Esophagus muscularis mucosa (tissue), 4 donors: ENCODE results near the gene PLXDC1. TPM values are rescaled to one million over a fixed set of nuclear protein-coding genes. Genes with fewer than 3 reads are reported as not detected.

Experiments used
- DNase-seq: peaks from one replicate; pipeline ENCODE4 v3.0.0-alpha.2; 2017; ENCODE audit errors: extremely low spot score
- H3K27ac ChIP-seq, 4 donors: fragments of 200-600 bp; sonication (generic); replicated peaks in 1 of 4; 1 replicate in 3 of 4; 2 replicates in 1 of 4; pipeline ENCODE4 v1.5.1; 2016 to 2019; ENCODE audit warnings: mild to moderate bottlenecking in 1 of 4
- H3K27me3 ChIP-seq, 4 donors: fragments of 200-600 bp; sonication (generic); one replicate each; pipeline versions ENCODE4 v1.5.1 to v1.6.0; 2016 to 2019
- H3K36me3 ChIP-seq, 4 donors: fragments of 200-600 bp; sonication (generic); one replicate each; pipeline ENCODE4 v1.5.1; 2016 to 2019
- H3K4me1 ChIP-seq, 4 donors: fragments of 200-600 bp; sonication (generic); one replicate each; pipeline ENCODE4 v1.5.1; 2016 to 2019
- H3K4me3 ChIP-seq, 4 donors: fragments of 200-600 bp; sonication (generic); 1 replicate in 2 of 4; 2 replicates in 2 of 4; pipeline ENCODE4 v1.5.1; 2016 to 2019; ENCODE audit warnings: mild to moderate bottlenecking in 4 of 4, moderate library complexity in 1 of 4
- H3K9me3 ChIP-seq, 4 donors: fragments of 200-600 bp; sonication (generic); 1 replicate in 3 of 4; 2 replicates in 1 of 4; pipeline ENCODE4 v1.5.1; 2016 to 2019
- EP300 ChIP-seq: sonication (generic); formaldehyde crosslinking; IDR thresholded peaks from one replicate; pipeline ENCODE4 v1.6.1; 2017; ENCODE audit warnings: antibody characterized with exemption
- POLR2A ChIP-seq: fragments of 450-650 bp; IDR thresholded peaks from one replicate; pipeline ENCODE4 v1.6.1; 2017; ENCODE audit warnings: antibody characterized with exemption, moderate library complexity, mild to moderate bottlenecking, low read depth
- POLR2AphosphoS5 ChIP-seq, 2 donors: sonication (generic); formaldehyde crosslinking; IDR thresholded peaks; one replicate each; pipeline ENCODE4 v1.6.1; 2017; ENCODE audit warnings: antibody characterized with exemption in 2 of 2
- WGBS: methylation state at CpG from one replicate; pipeline ENCODE4 v1.1.5; 2018; 5-methylcytosine and 5-hydroxymethylcytosine counted together
- intact Hi-C: fragments of 100-400 bp; cut with DNase I; formaldehyde crosslinking; loops from one replicate; pipeline ENCODE4 v1.15.1; 2023
- total RNA-seq, 4 donors: library from RNA; depleted of rRNA; stranded (reverse); fragments of >200 nt; gene quantifications; one replicate each; pipeline versions ENCODE4 v1.1.0 to v1.2.1, GENCODE V29; 2016
- TF ChIP-seq, protein P1 (sequence below), 3 experiments: fragments of 200-600 bp in 2 of 3; fragments of 450-650 bp in 1 of 3; sonication (generic) in 2 of 3; IDR thresholded peaks; one replicate each; pipeline ENCODE4 v1.5.1; 2017 to 2019; ENCODE audit warnings: antibody characterized with exemption in 3 of 3, mild to moderate bottlenecking in 2 of 3, moderate library complexity in 1 of 3

PLXDC1 gene
- total RNA-seq, 4 donors from 2014 or later = 7.5 to 17.0 (median 11.0) TPM

DNA sequence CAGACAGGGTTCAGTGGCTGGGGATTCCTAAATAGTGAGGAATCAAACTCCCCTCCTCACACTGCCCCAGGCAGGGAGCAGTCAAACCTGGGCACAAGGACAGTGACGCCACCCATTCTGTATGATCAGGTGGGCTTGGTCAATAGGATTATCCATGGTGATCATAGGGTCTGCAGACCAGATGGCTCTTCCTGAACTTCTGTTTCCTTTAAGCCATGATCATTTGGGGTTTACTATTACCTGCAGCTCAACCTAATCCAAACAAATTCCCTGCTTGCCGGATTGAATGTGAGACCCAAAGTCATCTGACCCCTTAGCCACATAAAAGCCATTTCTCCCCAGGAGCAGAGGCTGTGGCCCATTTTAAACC, 54.3 kb downstream of the PLXDC1 start:
- no peak for DNase-seq
- WGBS = 86% methylated on average over 2 of the region's 2 CpGs
- intact Hi-C loops = no loop called here
- Histone ChIP-seq H3K4me3 (no peak overlapping the region), H3K9me3 (no peaks in the 10 kb centered on the region), H3K27me3 (no peaks in the 10 kb centered on the region), H3K36me3 (no peaks in the 10 kb centered on the region), H3K4me1 (peaks cover 25 to 55% (median 46%) of the 10 kb centered on the region in 4 donors), H3K27ac (peak overlapping the region in 3 of 4 donors; percentile 33 to 49 (median 46))
- TF ChIP-seq, protein P1, sequence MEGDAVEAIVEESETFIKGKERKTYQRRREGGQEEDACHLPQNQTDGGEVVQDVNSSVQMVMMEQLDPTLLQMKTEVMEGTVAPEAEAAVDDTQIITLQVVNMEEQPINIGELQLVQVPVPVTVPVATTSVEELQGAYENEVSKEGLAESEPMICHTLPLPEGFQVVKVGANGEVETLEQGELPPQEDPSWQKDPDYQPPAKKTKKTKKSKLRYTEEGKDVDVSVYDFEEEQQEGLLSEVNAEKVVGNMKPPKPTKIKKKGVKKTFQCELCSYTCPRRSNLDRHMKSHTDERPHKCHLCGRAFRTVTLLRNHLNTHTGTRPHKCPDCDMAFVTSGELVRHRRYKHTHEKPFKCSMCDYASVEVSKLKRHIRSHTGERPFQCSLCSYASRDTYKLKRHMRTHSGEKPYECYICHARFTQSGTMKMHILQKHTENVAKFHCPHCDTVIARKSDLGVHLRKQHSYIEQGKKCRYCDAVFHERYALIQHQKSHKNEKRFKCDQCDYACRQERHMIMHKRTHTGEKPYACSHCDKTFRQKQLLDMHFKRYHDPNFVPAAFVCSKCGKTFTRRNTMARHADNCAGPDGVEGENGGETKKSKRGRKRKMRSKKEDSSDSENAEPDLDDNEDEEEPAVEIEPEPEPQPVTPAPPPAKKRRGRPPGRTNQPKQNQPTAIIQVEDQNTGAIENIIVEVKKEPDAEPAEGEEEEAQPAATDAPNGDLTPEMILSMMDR (IDR thresholded peaks at IDR 0.05) = no peak
- no peak for TF ChIP-seq POLR2AphosphoS5 (IDR thresholded peaks at IDR 0.05)
- no peak for TF ChIP-seq POLR2A
- no peak for TF ChIP-seq EP300

DNA sequence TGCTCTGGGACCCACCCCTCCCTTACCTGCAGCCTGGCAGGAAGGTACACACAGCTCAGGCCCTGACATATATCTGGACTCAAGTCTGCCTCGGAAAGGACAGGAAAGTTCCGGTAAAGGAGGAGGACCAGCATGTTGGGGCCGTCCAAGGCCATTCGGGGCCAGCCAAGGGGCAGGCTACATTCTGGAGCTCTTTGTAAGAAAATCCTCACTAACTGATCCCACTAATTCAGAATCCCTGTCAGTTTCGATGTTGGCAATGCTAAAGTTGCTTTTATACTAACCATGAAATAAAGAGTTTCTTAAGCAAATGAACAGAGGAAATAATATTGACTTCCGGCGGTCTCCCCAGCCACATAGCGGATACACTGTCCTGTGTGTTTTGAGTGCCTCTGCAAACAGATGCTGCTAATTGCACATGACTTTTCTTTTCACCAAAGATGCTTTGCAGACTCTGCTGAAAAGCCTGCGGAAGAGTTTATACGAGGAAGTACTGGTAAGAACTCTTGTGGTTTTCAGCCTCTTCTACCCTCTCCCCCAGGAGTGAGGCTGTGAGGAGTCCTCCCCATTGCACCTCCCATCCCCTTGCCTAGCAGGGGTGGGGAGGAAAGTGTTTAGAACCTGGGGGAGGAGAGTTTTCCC, 54.8 kb downstream of the PLXDC1 start:
- no peak for TF ChIP-seq EP300
- TF ChIP-seq POLR2A = no peak
- no peak for TF ChIP-seq POLR2AphosphoS5 (IDR thresholded peaks at IDR 0.05)
- no peaks in the 10 kb centered on the region for H3K36me3 ChIP-seq
- 55% methylated on average over 10 of the region's 10 CpGs for WGBS
- peaks cover 25 to 55% (median 46%) of the 10 kb centered on the region in 4 donors for H3K4me1 ChIP-seq
- H3K4me3 ChIP-seq = no peak overlapping the region
- intact Hi-C loops = no loop called here
- H3K27me3 ChIP-seq = peaks cover 0 to under 1% (median 0%) of the 10 kb centered on the region in 4 donors
- H3K9me3 ChIP-seq = no peaks in the 10 kb centered on the region
- H3K27ac ChIP-seq = peak overlapping the region; percentile 40 to 49 (median 47)
- DNase-seq = no peak

DNA sequence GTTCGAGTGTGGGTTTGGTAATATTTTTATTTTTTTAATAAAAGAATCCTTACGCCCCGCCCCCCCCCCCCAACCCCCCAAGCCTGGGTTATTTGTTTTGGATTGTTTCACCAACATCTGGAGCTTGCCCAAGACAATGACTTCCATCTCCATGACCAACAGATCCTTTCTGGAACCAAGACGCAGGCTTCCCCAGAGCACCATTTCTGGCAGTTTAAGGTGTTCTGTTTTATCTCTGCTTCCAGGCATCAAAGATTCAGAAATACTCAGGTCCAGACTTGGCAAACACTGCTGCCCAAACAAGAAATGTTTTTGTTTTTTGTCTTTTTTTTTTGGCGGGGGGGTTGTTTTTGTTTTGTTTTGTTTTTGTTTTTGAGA, 56.1 kb downstream of the PLXDC1 start:
- peaks cover 0 to 5% (median 0%) of the 10 kb centered on the region in 4 donors for H3K27me3 ChIP-seq
- no peaks in the 10 kb centered on the region for H3K36me3 ChIP-seq
- intact Hi-C loops = no loop called here
- 38% methylated on average over 5 of the region's 5 CpGs for WGBS
- TF ChIP-seq EP300 (no peak), POLR2AphosphoS5 (IDR thresholded peaks at IDR 0.05) (no peak)
- TF ChIP-seq, protein P1 (IDR thresholded peaks at IDR 0.05) = no peak
- peaks cover 25 to 55% (median 46%) of the 10 kb centered on the region in 4 donors for H3K4me1 ChIP-seq
- H3K27ac ChIP-seq = peak overlapping the region in 2 of 4 donors; percentile 40 to 49
- no peak for DNase-seq
- H3K4me3 ChIP-seq = no peak overlapping the region
- no peaks in the 10 kb centered on the region for H3K9me3 ChIP-seq

DNA sequence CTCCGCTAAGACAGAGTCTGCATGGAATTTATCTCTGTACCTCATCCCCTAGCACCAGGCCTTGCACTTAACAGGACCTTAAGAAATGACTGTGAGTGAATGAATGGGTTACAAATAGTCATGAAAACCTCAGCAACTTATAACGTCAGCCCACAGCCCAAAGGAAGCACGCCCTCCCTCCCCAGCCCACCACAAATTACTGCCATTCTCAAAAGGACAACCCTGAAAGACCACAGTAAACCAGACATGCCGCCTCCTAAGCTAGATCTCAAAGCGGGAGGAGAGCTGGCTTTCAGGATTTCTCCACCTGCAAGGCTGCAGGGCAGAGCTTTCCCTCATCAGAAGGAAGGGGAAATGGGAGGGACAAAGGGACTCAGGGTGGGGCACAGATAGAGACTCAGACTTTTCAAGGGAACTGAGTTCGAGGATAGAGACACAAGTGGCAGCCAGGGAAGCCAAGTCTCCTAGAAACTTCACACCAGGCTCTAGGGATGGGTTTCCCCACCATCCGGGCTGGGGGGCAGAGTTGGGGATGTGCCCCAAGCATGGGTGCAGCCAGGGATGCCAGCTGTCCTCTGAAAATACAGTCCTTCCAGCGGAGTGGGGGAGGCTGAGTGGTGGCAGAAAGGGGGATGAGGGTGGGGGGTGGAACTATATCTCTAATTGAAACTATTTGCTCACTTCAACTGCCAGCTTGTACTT, 56.7 kb downstream of the PLXDC1 start:
- TF ChIP-seq, protein P1 (IDR thresholded peaks at IDR 0.05) = no peak
- no peak for TF ChIP-seq EP300
- TF ChIP-seq POLR2AphosphoS5 (IDR thresholded peaks at IDR 0.05) = no peak
- no peak for TF ChIP-seq POLR2A
- 73% methylated on average over 8 of the region's 8 CpGs for WGBS
- DNase-seq = no peak
- Histone ChIP-seq H3K4me1 (peaks cover 25 to 50% (median 41%) of the 10 kb centered on the region in 4 donors), H3K4me3 (no peak overlapping the region), H3K36me3 (no peaks in the 10 kb centered on the region), H3K9me3 (no peaks in the 10 kb centered on the region), H3K27me3 (peaks cover 0 to 5% (median 0%) of the 10 kb centered on the region in 4 donors), H3K27ac (peak overlapping the region in 1 of 4 donors; percentile 64)
- intact Hi-C loops = no loop called here

DNA sequence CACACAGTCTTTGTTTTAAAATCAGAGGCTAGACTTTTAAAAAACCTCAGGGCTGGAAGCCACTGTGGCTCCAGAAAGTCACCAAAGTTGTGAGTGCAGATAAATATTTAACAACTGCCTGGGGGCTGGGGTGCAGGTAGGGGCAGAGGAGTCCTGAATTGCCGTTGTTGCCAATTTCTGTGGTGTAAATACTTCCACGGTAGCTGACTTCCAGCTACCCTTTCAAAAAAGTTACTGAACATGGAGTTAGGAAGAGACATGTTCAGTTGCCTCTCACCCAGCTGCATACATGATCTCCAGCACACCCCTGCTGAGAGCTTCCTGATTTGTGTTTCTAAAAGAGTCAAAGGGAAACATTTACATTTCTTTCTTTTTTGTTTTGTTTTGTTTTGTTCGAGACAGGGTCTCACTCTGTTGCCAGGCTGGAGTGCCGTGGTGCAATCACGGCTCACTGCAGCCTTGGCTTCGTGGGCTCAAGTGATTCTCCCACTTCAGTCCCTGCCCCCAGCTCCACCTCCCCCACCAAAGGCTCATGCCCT, 58.7 kb downstream of the PLXDC1 start:
- DNase-seq = no peak
- intact Hi-C loops = no loop called here
- H3K4me1 ChIP-seq = peaks cover 15 to 38% (median 28%) of the 10 kb centered on the region in 4 donors
- H3K27ac ChIP-seq = no peak overlapping the region
- H3K9me3 ChIP-seq = no peaks in the 10 kb centered on the region
- H3K27me3 ChIP-seq = peaks cover 0 to 5% (median 0%) of the 10 kb centered on the region in 4 donors
- H3K4me3 ChIP-seq = no peak overlapping the region
- TF ChIP-seq EP300 (no peak), POLR2A (no peak), POLR2AphosphoS5 (IDR thresholded peaks at IDR 0.05) (no peak)
- TF ChIP-seq, protein P1 (IDR thresholded peaks at IDR 0.05) = no peak
- 61% methylated on average over 6 of the region's 6 CpGs for WGBS
- H3K36me3 ChIP-seq = no peaks in the 10 kb centered on the region
